Progenitor cell of endocrine pancreas (in vitro differentiated cells): ENCODE measurements around the gene GSTK1. TPM values are rescaled to one million over a fixed set of nuclear protein-coding genes. Genes with fewer than 3 reads are reported as not detected.
A peak's percentile ranks its signal among the peaks of the same experiment; 100 is the strongest.

Experiments used
- DNase-seq: peaks from one replicate; pipeline ENCODE4 v3.0.0; 2021; ENCODE audit warnings: low spot score; ENCODE audit not compliant: unreplicated experiment
- H3K27ac Mint-ChIP-seq: 2 replicates; pipeline ENCODE4 v1.8.0; 2021; ENCODE audit warnings: mild to moderate bottlenecking, moderate library complexity, mixed read lengths
- H3K27me3 Mint-ChIP-seq: 2 replicates; pipeline ENCODE4 v1.8.0; 2021; ENCODE audit warnings: mixed read lengths
- H3K36me3 Mint-ChIP-seq: 2 replicates; pipeline ENCODE4 v1.8.0; 2022; ENCODE audit warnings: mixed read lengths; ENCODE audit not compliant: insufficient read depth
- H3K4me1 Mint-ChIP-seq: 2 replicates; pipeline ENCODE4 v1.8.0; 2021; ENCODE audit warnings: low read depth, mixed read lengths
- H3K4me3 Mint-ChIP-seq: 2 replicates; pipeline ENCODE4 v1.8.0; 2021; ENCODE audit warnings: low read depth, mild to moderate bottlenecking, moderate library complexity, mixed read lengths
- H3K9me3 Mint-ChIP-seq: 2 replicates; pipeline ENCODE4 v1.8.0; 2021; ENCODE audit warnings: low read depth, mixed read lengths
- CTCF ChIP-seq: fragments of 200-600 bp; sonication (generic); IDR thresholded peaks from one replicate; pipeline ENCODE4 v1.5.0; 2021; ENCODE audit warnings: antibody characterized with exemption, mild to moderate bottlenecking; ENCODE audit not compliant: unreplicated experiment
- total RNA-seq: library from RNA; stranded (reverse); gene quantifications from 2 replicates; pipeline ENCODE4 v1.2.1, GENCODE V29; 2021

The GSTK1 gene
- total RNA-seq, 1 donor from 2014 or later: 110 TPM

GRCh38 chr7:143280566-143280965, 17.3 kb downstream of the GSTK1 start:
- Mint-ChIP-seq H3K9me3 (no peaks in the 10 kb centered on the region), H3K36me3 (no peaks in the 10 kb centered on the region), H3K4me3 (no peak overlapping the region), H3K27me3 (no peaks in the 10 kb centered on the region), H3K27ac (peak overlapping the region; percentile 89), H3K4me1 (peaks cover 34% of the 10 kb centered on the region)
- no peak for DNase-seq
- no peak for TF ChIP-seq CTCF

- Mint-ChIP-seq H3K4me3 (no peak overlapping the region), H3K9me3 (no peaks in the 10 kb centered on the region), H3K27me3 (no peaks in the 10 kb centered on the region), H3K36me3 (no peaks in the 10 kb centered on the region), H3K27ac (no peak overlapping the region), H3K4me1 (peaks cover 35% of the 10 kb centered on the region)
- TF ChIP-seq CTCF: no peak
- DNase-seq: no peak
Observed at GRCh38 chr7:143281529-143281928, 18.3 kb downstream of the GSTK1 start.

- TF ChIP-seq CTCF: no peak
- H3K27ac Mint-ChIP-seq: no peak overlapping the region
- no peak for DNase-seq
- peaks cover 4% of the 10 kb centered on the region for H3K9me3 Mint-ChIP-seq
- H3K4me1 Mint-ChIP-seq: peaks cover 35% of the 10 kb centered on the region
- peaks cover 3% of the 10 kb centered on the region for H3K36me3 Mint-ChIP-seq
- no peaks in the 10 kb centered on the region for H3K27me3 Mint-ChIP-seq
- no peak overlapping the region for H3K4me3 Mint-ChIP-seq
Observed at GRCh38 chr7:143282124-143282523, 18.9 kb downstream of the GSTK1 start.

- H3K27ac Mint-ChIP-seq: no peak overlapping the region
- peaks cover 8% of the 10 kb centered on the region for H3K9me3 Mint-ChIP-seq
- H3K36me3 Mint-ChIP-seq: peaks cover 7% of the 10 kb centered on the region
- no peak overlapping the region for H3K4me3 Mint-ChIP-seq
- TF ChIP-seq CTCF: no peak
- no peaks in the 10 kb centered on the region for H3K27me3 Mint-ChIP-seq
- DNase-seq: no peak
- H3K4me1 Mint-ChIP-seq: peaks cover 35% of the 10 kb centered on the region
Observed at GRCh38 chr7:143283381-143283780, 20.1 kb downstream of the GSTK1 start.

- no peaks in the 10 kb centered on the region for H3K27me3 Mint-ChIP-seq
- H3K4me1 Mint-ChIP-seq: peaks cover 31% of the 10 kb centered on the region
- H3K27ac Mint-ChIP-seq: peak within 1 kb of the TSS; percentile 73
- H3K36me3 Mint-ChIP-seq: peaks cover 9% of the 10 kb centered on the region
- H3K9me3 Mint-ChIP-seq: peaks cover 8% of the 10 kb centered on the region
- DNase-seq: no peak
- no peak for TF ChIP-seq CTCF
- peak within 1 kb of the TSS; percentile 63 for H3K4me3 Mint-ChIP-seq
Observed at GRCh38 chr7:143284591-143285469, 21.6 kb downstream of the GSTK1 start, which contains the start of gene TMEM139. TSS of gene TMEM139 (plus strand) at chr7:143284958. CDS start at chr7:143285958, 1,000 bp downstream.
